ENCODE measurements around the gene FJX1. TPM values are rescaled to one million over a fixed set of nuclear protein-coding genes. Genes with fewer than 3 reads are reported as not detected.

The FJX1 gene
- total RNA-seq, 4 donors from 2014 or later: not detected

- no peaks in the 10 kb centered on the region for H3K36me3 ChIP-seq
- H3K9me3 ChIP-seq: no peaks in the 10 kb centered on the region
- TF ChIP-seq CTCF (IDR thresholded peaks at IDR 0.05) (no peak), POLR2A (IDR thresholded peaks at IDR 0.05) (no peak)
- H3K4me1 ChIP-seq: no peaks in the 10 kb centered on the region
- DNase-seq: no peak
- H3K4me3 ChIP-seq: no peak overlapping the region
- no peak overlapping the region for H3K27ac ChIP-seq
- no peaks in the 10 kb centered on the region for H3K27me3 ChIP-seq
Observed at GRCh38 chr11:35632301-35632700, 14.0 kb downstream of the FJX1 start.

GRCh38 chr11:35633827-35634423, 15.7 kb downstream of the FJX1 start:
- Histone ChIP-seq H3K4me1 (no peaks in the 10 kb centered on the region), H3K36me3 (no peaks in the 10 kb centered on the region), H3K4me3 (no peak overlapping the region), H3K27ac (no peak overlapping the region), H3K27me3 (no peaks in the 10 kb centered on the region), H3K9me3 (no peaks in the 10 kb centered on the region)
- TF ChIP-seq CTCF (IDR thresholded peaks at IDR 0.05) (no peak), POLR2A (IDR thresholded peaks at IDR 0.05) (no peak)
- DNase-seq: no peak

- Histone ChIP-seq H3K27me3 (no peaks in the 10 kb centered on the region), H3K4me1 (no peaks in the 10 kb centered on the region), H3K9me3 (no peaks in the 10 kb centered on the region), H3K36me3 (no peaks in the 10 kb centered on the region), H3K27ac (no peak overlapping the region), H3K4me3 (no peak overlapping the region)
- TF ChIP-seq CTCF (IDR thresholded peaks at IDR 0.05): no peak
- no peak for TF ChIP-seq POLR2A (IDR thresholded peaks at IDR 0.05)
- DNase-seq: no peak
Observed at GRCh38 chr11:35635933-35636332, 17.7 kb downstream of the FJX1 start.

GRCh38 chr11:35639591-35640179, 21.4 kb downstream of the FJX1 start:
- Histone ChIP-seq H3K27me3 (no peaks in the 10 kb centered on the region), H3K36me3 (no peaks in the 10 kb centered on the region), H3K4me3 (no peak overlapping the region), H3K27ac (no peak overlapping the region), H3K4me1 (no peaks in the 10 kb centered on the region), H3K9me3 (no peaks in the 10 kb centered on the region)
- no peak for DNase-seq
- TF ChIP-seq CTCF (IDR thresholded peaks at IDR 0.05) (no peak), POLR2A (IDR thresholded peaks at IDR 0.05) (no peak)

- H3K27ac ChIP-seq: no peak overlapping the region
- no peaks in the 10 kb centered on the region for H3K4me1 ChIP-seq
- DNase-seq: no peak
- no peaks in the 10 kb centered on the region for H3K27me3 ChIP-seq
- no peaks in the 10 kb centered on the region for H3K36me3 ChIP-seq
- no peak overlapping the region for H3K4me3 ChIP-seq
- no peak for TF ChIP-seq POLR2A (IDR thresholded peaks at IDR 0.05)
- no peak for TF ChIP-seq CTCF (IDR thresholded peaks at IDR 0.05)
- no peaks in the 10 kb centered on the region for H3K9me3 ChIP-seq
Observed at GRCh38 chr11:35641171-35641897, 23.1 kb downstream of the FJX1 start.

All from Peyer's patch (tissue), 4 donors.